Measurements from ENCODE around the gene NTN4. TPM values are rescaled to one million over a fixed set of nuclear protein-coding genes. Genes with fewer than 3 reads are reported as not detected.

NTN4 gene
- total RNA-seq, 1 experiment from 2014 or later, result 0.17 TPM

- Histone ChIP-seq H3K9me3 (ENCODE audit: control insufficient read depth, low read depth, low read length) (no peaks in the 10 kb centered on the region), H4K8ac (replicated peaks; ENCODE audit: insufficient read length, low read depth, low read length) (no peak overlapping the region), H3T11ph (ENCODE audit: low read length) (no peak overlapping the region), H2BK12ac (ENCODE audit: insufficient read length, low read depth, low read length) (no peak overlapping the region), H2BK15ac (ENCODE audit: low read depth, low read length) (no peak overlapping the region), H4K91ac (ENCODE audit: insufficient read length, low read depth, low read length) (no peak overlapping the region), H2BK20ac (ENCODE audit: low read depth, low read length, poor library complexity, severe bottlenecking) (no peak overlapping the region), H3K27ac (ENCODE audit: insufficient read length, low read depth, low read length) (no peak overlapping the region), H3K79me1 (ENCODE audit: insufficient read depth, low read depth, low read length, poor library complexity, severe bottlenecking) (no peaks in the 10 kb centered on the region), H3K4me1 (ENCODE audit: insufficient read depth, low read length) (no peaks in the 10 kb centered on the region), H3K79me2 (ENCODE audit: insufficient read depth, low read length) (no peaks in the 10 kb centered on the region), H3K9ac (ENCODE audit: extremely low read depth, insufficient read length, low read length) (no peak overlapping the region), H3K23me2 (ENCODE audit: insufficient read length, low read depth, low read length, poor library complexity, severe bottlenecking) (no peaks in the 10 kb centered on the region), H3K4me2 (ENCODE audit: insufficient read depth, insufficient read length, low read length) (no peak overlapping the region), H3K27me3 (ENCODE audit: insufficient read depth, low read length) (no peaks in the 10 kb centered on the region), H3K23ac (ENCODE audit: insufficient read length, low read depth, low read length) (no peak overlapping the region), H2BK5ac (ENCODE audit: insufficient read length, low read length) (no peak overlapping the region), H3K4ac (ENCODE audit: low read depth, low read length) (no peak overlapping the region), H2AK5ac (ENCODE audit: insufficient read length, low read length) (no peak overlapping the region), H2BK120ac (ENCODE audit: low read depth, low read length, poor library complexity, severe bottlenecking) (no peak overlapping the region), H4K5ac (ENCODE audit: insufficient read length, low read depth, low read length) (no peak overlapping the region), H4K20me1 (ENCODE audit: control insufficient read depth, insufficient read depth, insufficient read length) (no peaks in the 10 kb centered on the region), H3K56ac (ENCODE audit: insufficient read length, low read depth, low read length) (no peak overlapping the region), H3K18ac (ENCODE audit: insufficient read length, low read depth, low read length) (no peak overlapping the region), H3K14ac (ENCODE audit: insufficient read depth, low read length) (no peak overlapping the region), H2AFZ (ENCODE audit: low read length) (no peak overlapping the region)
- TF ChIP-seq CTCF (conservative IDR thresholded peaks at IDR 0.05), result no peak
- DNase-seq, result no peak
- H3K36me3 Mint-ChIP-seq (ENCODE audit: insufficient read depth in 1 of 3, low read depth in 3 of 3), result peaks cover 0 to 4% (median 0%) of the 10 kb centered on the region in 3 experiments; a peak in 2 of 7 replicates
- H3K4me1 Mint-ChIP-seq, result peaks cover under 1% of the 10 kb centered on the region in 2 experiments; a peak in 1 of 4 replicates
- WGBS (ENCODE audit: extremely low coverage, insufficient read length, low lambda C conversion rate), result no CpG with 5 or more reads among the region's 5 CpGs
- H3K27me3 Mint-ChIP-seq (ENCODE audit: low read depth), result no peaks in the 10 kb centered on the region
- no peak overlapping the region for H3K4me3 Mint-ChIP-seq
- no peaks in the 10 kb centered on the region for H3K9me3 Mint-ChIP-seq
- no peak overlapping the region for H3K27ac Mint-ChIP-seq
Observed at GRCh38 chr12:95630496-95630895, 160.1 kb downstream of the NTN4 start.
